ENCODE measurements around the gene FCHSD2.

The FCHSD2 gene

GRCh38 chr11:72788241-72788640, 353.9 kb downstream of the FCHSD2 start:
- peak; percentile 34 to 57 (median 54) for DNase-seq

DNA sequence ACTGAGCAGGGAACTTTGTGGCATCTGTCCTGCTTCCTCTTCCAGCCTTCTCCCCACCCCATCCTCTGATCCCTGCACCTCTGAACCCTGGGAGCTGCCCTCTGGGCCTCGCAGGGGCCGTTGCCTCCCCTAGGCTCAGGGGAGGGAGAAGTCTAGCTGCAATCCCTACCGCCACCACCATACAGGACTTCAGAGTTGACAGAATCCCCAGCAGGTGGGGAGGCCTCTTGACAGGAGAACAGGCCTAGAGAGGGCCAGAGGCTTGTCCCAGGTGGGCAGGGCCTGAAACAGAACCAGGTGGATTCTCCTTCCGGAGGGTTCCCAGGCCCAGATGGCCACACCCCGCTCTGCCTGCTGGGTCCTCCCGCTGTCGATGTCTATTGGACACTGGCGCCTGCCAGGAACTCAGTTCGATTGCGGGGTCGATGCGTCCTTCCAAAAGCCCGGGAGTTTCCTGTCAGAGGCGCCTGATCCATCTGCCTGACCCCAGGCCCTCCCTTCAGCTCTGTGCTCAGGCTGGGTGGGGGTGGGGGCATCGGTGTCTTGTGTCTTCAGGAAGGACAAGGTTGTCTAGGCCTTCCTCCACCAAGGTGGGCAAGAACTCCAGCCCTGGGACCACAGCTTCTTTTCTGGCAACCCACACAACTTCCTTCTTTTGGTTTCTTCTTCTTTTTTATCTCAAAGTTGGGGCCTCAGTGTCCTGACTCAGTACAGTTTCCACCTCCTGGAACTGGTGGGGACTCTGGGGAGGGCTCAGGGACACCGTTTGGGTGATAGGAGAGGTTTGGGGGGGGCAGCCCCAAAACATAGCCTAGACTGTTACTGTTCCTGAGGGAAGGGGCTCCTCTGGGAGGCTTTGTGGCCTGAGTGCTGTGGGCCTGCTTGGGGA, 354.7 kb downstream of the FCHSD2 start:
- DNase-seq = peak; percentile 51 to 73 (median 68)

All from suppressor macrophage (primary cell).